Activated CD8-positive, alpha-beta T cell treated with anti-CD3 and anti-CD28 coated beads for 36 hours (primary cell): Measurements from ENCODE around the gene ZMYM4. TPM values are rescaled to one million over a fixed set of nuclear protein-coding genes. Genes with fewer than 3 reads are reported as not detected.
"Not testable (repeated sequence)": the region's sequence is repeated elsewhere in the genome, so short reads cannot be mapped to it uniquely, and the experiment has no call there.

Experiments
- ATAC-seq: fragments of 200-7000 bp; cut with Tn5 transposase; one replicate; pipeline ENCODE4 v1.10.0; 2021; ENCODE audit warnings: mild to moderate bottlenecking, moderate library complexity
- CTCF ChIA-PET: fragments of 350-600 bp; sonication (Branson Sonifier 250); formaldehyde crosslinking; loops from one replicate; lab custom pipeline; 2021; ENCODE audit warnings: antibody characterized with exemption; lab: Charles Lee
- POLR2A ChIA-PET: fragments of 350-600 bp; sonication (Branson Sonifier 250); formaldehyde crosslinking; loops from one replicate; lab custom pipeline; 2021; ENCODE audit warnings: antibody characterized with exemption; lab: Charles Lee
- DNase-seq: peaks from one replicate; pipeline ENCODE4 v3.0.0-alpha.2; 2020
- H3K27ac Mint-ChIP-seq: one replicate; pipeline ENCODE4 v1.8.0; 2021; ENCODE audit warnings: mild to moderate bottlenecking, mixed read lengths
- H3K27me3 Mint-ChIP-seq: one replicate; pipeline ENCODE4 v1.8.0; 2021; ENCODE audit warnings: mixed read lengths
- H3K36me3 Mint-ChIP-seq: one replicate; pipeline ENCODE4 v1.8.0; 2021; ENCODE audit warnings: low read depth, mixed read lengths
- H3K4me1 Mint-ChIP-seq: one replicate; pipeline ENCODE4 v1.8.0; 2021; ENCODE audit warnings: low read depth, mixed read lengths
- H3K4me3 Mint-ChIP-seq: one replicate; pipeline ENCODE4 v1.8.0; 2021; ENCODE audit warnings: mild to moderate bottlenecking, moderate library complexity, mixed read lengths
- H3K9me3 Mint-ChIP-seq: one replicate; pipeline ENCODE4 v1.8.0; 2021; ENCODE audit warnings: mixed read lengths
- CTCF ChIP-seq: fragments of 200-600 bp; IDR thresholded peaks from one replicate; pipeline ENCODE4 v1.8.0; 2022; ENCODE audit warnings: antibody characterized with exemption, mild to moderate bottlenecking
- intact Hi-C: fragments of 100-400 bp; cut with micrococcal nuclease; formaldehyde crosslinking; loops from one replicate; pipeline ENCODE4 v1.10.0; 2022
- total RNA-seq, 2 experiments: library from RNA; stranded (reverse); gene quantifications; one replicate each; pipeline ENCODE4 v1.2.3, GENCODE V29; 2021

ZMYM4 gene
- total RNA-seq, 2 experiments from 2014 or later, result 26.0 to 31.6 TPM

GRCh38 chr1:35367914-35368313, 99.4 kb downstream of the ZMYM4 start:
- intact Hi-C loops, result no loop called here
- DNase-seq (no peak), ATAC-seq (no peak)
- TF ChIP-seq CTCF, result no peak
- Mint-ChIP-seq H3K27ac (no peak overlapping the region), H3K36me3 (peaks cover 7% of the 10 kb centered on the region), H3K9me3 (no peaks in the 10 kb centered on the region), H3K4me3 (no peak overlapping the region), H3K4me1 (no peaks in the 10 kb centered on the region), H3K27me3 (no peaks in the 10 kb centered on the region)
- POLR2A ChIA-PET, result no interaction called here
- CTCF ChIA-PET, result no interaction called here

GRCh38 chr1:35369922-35370671, 101.6 kb downstream of the ZMYM4 start:
- ChIA-PET CTCF (interaction anchor here (1.0 kb wide), 1 partner anchor 169 kb away, joined by 3 read pairs; no protein-coding TSS in a partner anchor), POLR2A (no interaction called here)
- no peak overlapping the region for H3K4me3 Mint-ChIP-seq
- H3K27ac Mint-ChIP-seq, result no peak overlapping the region
- ATAC-seq (no peak), DNase-seq (no peak)
- H3K9me3 Mint-ChIP-seq, result no peaks in the 10 kb centered on the region
- H3K4me1 Mint-ChIP-seq, result no peaks in the 10 kb centered on the region
- H3K27me3 Mint-ChIP-seq, result no peaks in the 10 kb centered on the region
- H3K36me3 Mint-ChIP-seq, result peaks cover 3% of the 10 kb centered on the region
- TF ChIP-seq CTCF, result no peak
- intact Hi-C loops, result no loop called here

GRCh38 chr1:35371506-35371905, 103.0 kb downstream of the ZMYM4 start:
- ChIA-PET CTCF (no interaction called here), POLR2A (no interaction called here)
- no peak for TF ChIP-seq CTCF
- H3K4me1 Mint-ChIP-seq, result no peaks in the 10 kb centered on the region
- H3K4me3 Mint-ChIP-seq, result no peak overlapping the region
- peaks cover 3% of the 10 kb centered on the region for H3K36me3 Mint-ChIP-seq
- ATAC-seq (no peak), DNase-seq (no peak)
- H3K9me3 Mint-ChIP-seq, result no peaks in the 10 kb centered on the region
- intact Hi-C loops, result no loop called here
- H3K27me3 Mint-ChIP-seq, result no peaks in the 10 kb centered on the region
- no peak overlapping the region for H3K27ac Mint-ChIP-seq

- Mint-ChIP-seq H3K36me3 (no peaks in the 10 kb centered on the region), H3K27ac (no peak overlapping the region), H3K27me3 (no peaks in the 10 kb centered on the region), H3K9me3 (no peaks in the 10 kb centered on the region), H3K4me3 (no peak overlapping the region), H3K4me1 (no peaks in the 10 kb centered on the region)
- ChIA-PET POLR2A (no interaction called here), CTCF (no interaction called here)
- TF ChIP-seq CTCF, result no peak
- intact Hi-C loops, result no loop called here
- ATAC-seq (no peak), DNase-seq (no peak)
These were observed 109.0 kb downstream of the ZMYM4 start for GRCh38 chr1:35377555-35377954.

GRCh38 chr1:35379317-35380000, 111.0 kb downstream of the ZMYM4 start:
- CTCF ChIA-PET, result no interaction called here
- intact Hi-C loops, result no loop called here
- Mint-ChIP-seq H3K4me1 (no peaks in the 10 kb centered on the region), H3K36me3 (no peaks in the 10 kb centered on the region), H3K9me3 (no peaks in the 10 kb centered on the region), H3K27me3 (no peaks in the 10 kb centered on the region), H3K27ac (no peak overlapping the region), H3K4me3 (no peak overlapping the region)
- TF ChIP-seq CTCF, result no peak
- POLR2A ChIA-PET, result no interaction called here
- DNase-seq (no peak), ATAC-seq (no peak)

- H3K4me3 Mint-ChIP-seq, intact Hi-C loops, DNase-seq, H3K27me3 Mint-ChIP-seq, H3K9me3 Mint-ChIP-seq, H3K27ac Mint-ChIP-seq, CTCF ChIA-PET, POLR2A ChIA-PET, ATAC-seq, H3K4me1 Mint-ChIP-seq, H3K36me3 Mint-ChIP-seq: not testable (repeated sequence)
These were observed 111.6 kb downstream of the ZMYM4 start for GRCh38 chr1:35380111-35380510.
